Heart right ventricle (tissue), 16 donors: Measurements from ENCODE around the gene USP12. TPM values are rescaled to one million over a fixed set of nuclear protein-coding genes. Genes with fewer than 3 reads are reported as not detected.

Experiments
- ATAC-seq, 8 donors: fragments of 200-7000 bp; cut with Tn5 transposase; one replicate each; pipeline ENCODE4 v1.9.1; 2020; ENCODE audit warnings: mild to moderate bottlenecking in 8 of 8, moderate library complexity in 8 of 8, moderate number of reproducible peaks in 1 of 8
- DNase-seq, 2 donors: peaks; one replicate each; pipeline ENCODE4 v3.0.0-alpha.2; 2020
- H3K27ac ChIP-seq, 10 donors: fragments of 200-600 bp; sonication (generic) in 2 of 10; one replicate each; pipeline versions ENCODE4 v1.5.0 to v1.8.0; 2020 to 2022; ENCODE audit warnings: mild to moderate bottlenecking in 3 of 10
- H3K27me3 ChIP-seq, 7 donors: fragments of 200-600 bp; one replicate each; pipeline ENCODE4 v1.8.0; 2021 to 2022; ENCODE audit warnings: mild to moderate bottlenecking in 2 of 7
- H3K36me3 ChIP-seq, 9 donors: fragments of 200-600 bp; sonication (generic) in 1 of 9; one replicate each; pipeline versions ENCODE4 v1.5.0 to v1.8.0; 2020 to 2022; ENCODE audit warnings: mild to moderate bottlenecking in 2 of 9
- H3K4me1 ChIP-seq, 9 donors: fragments of 200-600 bp; sonication (generic) in 1 of 9; one replicate each; pipeline versions ENCODE4 v1.5.0 to v1.8.0; 2020 to 2022; ENCODE audit warnings: mild to moderate bottlenecking in 4 of 9
- H3K4me3 ChIP-seq, 10 donors: fragments of 200-600 bp; sonication (generic) in 2 of 10; one replicate each; pipeline versions ENCODE4 v1.5.0 to v1.8.0; 2020 to 2022; ENCODE audit warnings: mild to moderate bottlenecking in 7 of 10, moderate library complexity in 2 of 10
- H3K9me3 ChIP-seq, 11 donors: fragments of 200-600 bp in 10 of 11; sonication (generic) in 2 of 11; one replicate each; pipeline versions ENCODE4 v1.5.0 to v1.8.0; 2013 to 2022; ENCODE audit warnings: mild to moderate bottlenecking in 2 of 11, control low read depth in 1 of 11, moderate library complexity in 1 of 11
- WGBS, 2 donors: extraction: QIAGEN DNeasy Blood & Tissue Kit; methylation state at CpG; one replicate each; pipeline ENCODE4 v1.1.7; 2013; ENCODE audit warnings: inconsistent platforms in 1 of 2; 5-methylcytosine and 5-hydroxymethylcytosine counted together
- intact Hi-C, 10 donors: fragments of 100-400 bp; cut with DNase I; formaldehyde crosslinking; loops; one replicate each; pipeline versions ENCODE4 v1.11.1 to v1.14.2; 2022
- polyA plus RNA-seq, 2 donors: library from polyadenylated mRNA; stranded (reverse); fragments of 200-250 nt; gene quantifications; one replicate each; pipeline ENCODE4 v1.2.3, GENCODE V29; 2013
- total RNA-seq, 10 donors: library from RNA; stranded (reverse); fragmentation: NEBNext Ultra II Directional in 3 of 10; extraction: Animal tissue kit (Norgen Biotek cat#: 25700) in 3 of 10; gene quantifications; one replicate each; pipeline versions ENCODE4 v1.2.1 to v1.2.4, GENCODE V29; 2021 to 2023
- TF ChIP-seq, protein P1 (sequence below), 9 donors: fragments of 200-600 bp; sonication (generic) in 2 of 9; IDR thresholded peaks; one replicate each; pipeline versions ENCODE4 v1.5.0 to v1.8.0; 2021 to 2022; ENCODE audit warnings: antibody characterized with exemption in 9 of 9, mild to moderate bottlenecking in 5 of 9, moderate library complexity in 1 of 9
- donor health status: Arrhythmogenic right ventricular cardiomyopathy.
- donor health status: ischemic (EF 13 %, LVEDD 7.1; RV severe dilation, severe dysfunction).
- donor health status: healthy with polysubstance abuse.
- donor health status: DM: no; HTN: yes; CAD: no.
- donor health status: DM: no; HTN: no; CAD: no.
- donor health status: ischemic (EF 25% LVEDD 6.9; RV normal size, moderate dysfunction).
- donor health status: ischemic (EF 25% LVEDD 5.7; RV mildly dilated, moderate dysfunction).
- donor health status: healthy.
- donor health status: DM: yes; HTN: yes; CAD: no.
- donor health status: Ischemic cardiomyopathy.
- donor health status: ischemic (EF 35%, LVEDD 5.7; RV mildly dilated, moderate dysfunction).
- donor health status: nonischemic (EF 11% LVEDD 7.7; RV severe dilation, severe dysfunction).
- donor health status: DM: yes; HTN: yes; CAD: no.
- donor health status: PGD.
- donor health status: ischemic (EF 29% LVEDD 5.4; RV normal size, mild dysfunction).
- donor health status: nonischemic (EF 23%, LVEDD 6.1; RV moderate dilation, normal function).

Gene USP12
- total and polyA plus RNA-seq, 12 donors: 4.3 to 22.9 (median 19.0) TPM

- 87 to 93% methylated on average over 4 of the region's 4 CpGs for WGBS, 2 donors
- ATAC-seq: no peak
- intact Hi-C loops: loop anchor here in 4 of 10 donors (5.0 to 10.0 kb wide), 2 partner anchors 216 to 218 kb away; no protein-coding TSS in a partner anchor
- Histone ChIP-seq H3K27ac (no peak overlapping the region), H3K36me3 (no peaks in the 10 kb centered on the region), H3K9me3 (no peaks in the 10 kb centered on the region), H3K4me3 (no peak overlapping the region), H3K4me1 (no peaks in the 10 kb centered on the region), H3K27me3 (no peaks in the 10 kb centered on the region)
- TF ChIP-seq, protein P1, sequence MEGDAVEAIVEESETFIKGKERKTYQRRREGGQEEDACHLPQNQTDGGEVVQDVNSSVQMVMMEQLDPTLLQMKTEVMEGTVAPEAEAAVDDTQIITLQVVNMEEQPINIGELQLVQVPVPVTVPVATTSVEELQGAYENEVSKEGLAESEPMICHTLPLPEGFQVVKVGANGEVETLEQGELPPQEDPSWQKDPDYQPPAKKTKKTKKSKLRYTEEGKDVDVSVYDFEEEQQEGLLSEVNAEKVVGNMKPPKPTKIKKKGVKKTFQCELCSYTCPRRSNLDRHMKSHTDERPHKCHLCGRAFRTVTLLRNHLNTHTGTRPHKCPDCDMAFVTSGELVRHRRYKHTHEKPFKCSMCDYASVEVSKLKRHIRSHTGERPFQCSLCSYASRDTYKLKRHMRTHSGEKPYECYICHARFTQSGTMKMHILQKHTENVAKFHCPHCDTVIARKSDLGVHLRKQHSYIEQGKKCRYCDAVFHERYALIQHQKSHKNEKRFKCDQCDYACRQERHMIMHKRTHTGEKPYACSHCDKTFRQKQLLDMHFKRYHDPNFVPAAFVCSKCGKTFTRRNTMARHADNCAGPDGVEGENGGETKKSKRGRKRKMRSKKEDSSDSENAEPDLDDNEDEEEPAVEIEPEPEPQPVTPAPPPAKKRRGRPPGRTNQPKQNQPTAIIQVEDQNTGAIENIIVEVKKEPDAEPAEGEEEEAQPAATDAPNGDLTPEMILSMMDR (IDR thresholded peaks at IDR 0.05): no peak
- DNase-seq: no peak
Measured at GRCh38 chr13:27203186-27203585, 31.6 kb upstream of the USP12 start.

- Histone ChIP-seq H3K4me1 (no peaks in the 10 kb centered on the region), H3K4me3 (no peak overlapping the region), H3K9me3 (peaks cover 0 to 6% (median 0%) of the 10 kb centered on the region in 11 donors), H3K36me3 (no peaks in the 10 kb centered on the region), H3K27me3 (no peaks in the 10 kb centered on the region), H3K27ac (no peak overlapping the region)
- intact Hi-C loops: loop anchor here in 4 of 10 donors (5.0 to 10.0 kb wide), 2 partner anchors 214 to 217 kb away; no protein-coding TSS in a partner anchor
- ATAC-seq (no peak), DNase-seq (no peak)
- 88% methylated on average over 1 of the region's 1 CpG for WGBS, 2 donors
- TF ChIP-seq, protein P1 (IDR thresholded peaks at IDR 0.05): no peak
Measured at GRCh38 chr13:27201661-27202060, 30.1 kb upstream of the USP12 start.

- no peak for ATAC-seq
Measured at GRCh38 chr13:27200413-27201070, 28.9 kb upstream of the USP12 start.

DNA sequence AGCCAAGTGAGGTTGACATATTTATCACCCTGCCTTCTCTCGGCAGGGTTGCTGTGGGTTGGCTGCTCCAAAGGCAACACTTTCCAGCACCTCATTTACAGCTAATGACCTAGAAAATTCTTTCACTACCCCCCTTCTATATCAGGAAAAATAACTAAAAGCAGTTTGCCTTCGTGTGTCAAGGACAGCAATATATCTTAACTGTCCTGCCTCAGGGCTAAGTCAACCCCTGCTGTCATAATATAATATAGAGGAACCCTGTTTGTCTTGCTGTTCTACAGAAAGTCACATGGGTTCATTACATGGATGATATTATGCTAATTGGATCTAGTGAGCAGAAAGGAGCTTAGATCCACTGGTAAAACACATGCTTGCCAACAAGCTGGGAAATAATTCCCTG is 28.1 kb upstream of the USP12 start:
- no peak overlapping the region for H3K4me3 ChIP-seq
- no peaks in the 10 kb centered on the region for H3K4me1 ChIP-seq
- peaks cover 0 to 6% (median 0%) of the 10 kb centered on the region in 11 donors for H3K9me3 ChIP-seq
- H3K27ac ChIP-seq: no peak overlapping the region
- TF ChIP-seq, protein P1 (IDR thresholded peaks at IDR 0.05): no peak
- peaks cover 0 to 4% (median 0%) of the 10 kb centered on the region in 7 donors for H3K27me3 ChIP-seq
- DNase-seq: no peak
- ATAC-seq: no peak
- intact Hi-C loops: loop anchor here in 4 of 10 donors (5.0 to 10.0 kb wide), 2 partner anchors 212 to 215 kb away; no protein-coding TSS in a partner anchor
- H3K36me3 ChIP-seq: no peaks in the 10 kb centered on the region
- WGBS, 2 donors: 71 to 74% methylated on average over 2 of the region's 2 CpGs

More at GRCh38 chr13:27200413-27201070, 28.9 kb upstream of the USP12 start:
- Histone ChIP-seq H3K36me3 (no peaks in the 10 kb centered on the region), H3K4me1 (no peaks in the 10 kb centered on the region), H3K4me3 (no peak overlapping the region), H3K9me3 (peaks cover 0 to 6% (median 0%) of the 10 kb centered on the region in 11 donors), H3K27me3 (peaks cover 0 to under 1% (median 0%) of the 10 kb centered on the region in 7 donors), H3K27ac (no peak overlapping the region)
- DNase-seq: no peak
- intact Hi-C loops: loop anchor here in 4 of 10 donors (5.0 to 10.0 kb wide), 2 partner anchors 213 to 216 kb away; no protein-coding TSS in a partner anchor
- WGBS, 2 donors: 65 to 67% methylated on average over 1 of the region's 1 CpG
- TF ChIP-seq, protein P1 (IDR thresholded peaks at IDR 0.05): no peak
